GM19351 (cell line): ENCODE measurements around the gene EDNRA.

ENCODE experiments used
- ATAC-seq: cut with Tn5 transposase; IDR thresholded peaks from one replicate; pipeline ENCODE4 v1.9.1; 2021; ENCODE audit warnings: mild to moderate bottlenecking, moderate library complexity; ENCODE audit not compliant: unreplicated experiment

EDNRA gene

GRCh38 chr4:147496500-147496899, 15.6 kb downstream of the EDNRA start:
- ATAC-seq, result no peak

GRCh38 chr4:147498031-147498660, 17.2 kb downstream of the EDNRA start:
- ATAC-seq, result no peak

DNA sequence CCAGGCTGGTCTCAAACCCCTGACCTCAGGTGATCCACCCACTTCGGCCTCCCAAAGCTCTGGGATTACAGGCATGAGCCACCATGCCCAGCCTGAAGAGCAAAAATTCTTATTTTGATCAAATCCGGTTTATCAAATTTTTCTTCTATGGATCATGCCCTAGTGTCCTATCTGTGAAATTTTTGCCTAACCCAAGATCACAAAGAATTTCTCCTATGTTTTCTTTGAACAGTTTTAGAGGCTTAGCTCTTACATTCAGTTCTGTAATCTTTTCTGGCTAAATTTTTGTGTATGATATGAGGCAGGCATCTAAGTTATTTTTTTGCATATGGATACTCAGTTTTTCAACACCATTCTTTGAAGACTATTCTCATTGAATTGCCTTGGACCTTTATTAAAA, 27.4 kb downstream of the EDNRA start:
- no peak for ATAC-seq

GRCh38 chr4:147509386-147509785, 28.5 kb downstream of the EDNRA start:
- ATAC-seq, result no peak

DNA sequence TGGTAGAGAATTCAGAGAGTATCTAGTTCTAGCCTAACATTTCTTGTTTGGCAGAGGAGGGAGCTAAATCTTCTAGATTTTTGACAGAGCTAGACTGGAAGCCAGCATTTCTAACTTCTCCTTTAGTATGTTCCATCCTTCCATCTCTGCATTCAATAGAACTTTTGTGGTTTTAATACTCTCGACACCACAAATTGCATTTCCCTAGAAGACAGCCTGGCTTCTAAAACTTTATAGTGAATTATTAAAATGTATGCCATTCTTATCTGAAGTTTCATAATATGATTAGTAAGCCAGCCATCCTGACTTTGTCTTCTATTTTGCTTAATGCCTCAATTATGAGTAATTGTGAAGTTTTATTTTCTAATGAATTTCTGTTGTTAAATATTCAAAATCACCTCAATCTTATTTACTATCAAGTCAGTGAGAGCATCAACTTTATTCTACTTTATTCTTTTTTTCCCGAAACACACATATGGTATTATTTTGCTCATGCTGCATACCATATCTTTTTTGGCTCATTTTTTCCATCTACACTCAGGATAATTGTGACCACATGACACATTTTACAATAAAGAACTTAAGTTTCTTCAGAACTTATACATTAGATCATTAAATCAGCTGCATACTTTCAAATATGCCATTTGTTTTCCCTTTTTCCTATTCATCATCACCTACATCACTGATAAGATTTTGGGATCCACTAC, 30.2 kb downstream of the EDNRA start:
- ATAC-seq, result no peak

GRCh38 chr4:147513091-147513490, 32.2 kb downstream of the EDNRA start:
- ATAC-seq, result no peak

- ATAC-seq, result no peak
Measured at GRCh38 chr4:147513952-147514351, 33.1 kb downstream of the EDNRA start.

DNA sequence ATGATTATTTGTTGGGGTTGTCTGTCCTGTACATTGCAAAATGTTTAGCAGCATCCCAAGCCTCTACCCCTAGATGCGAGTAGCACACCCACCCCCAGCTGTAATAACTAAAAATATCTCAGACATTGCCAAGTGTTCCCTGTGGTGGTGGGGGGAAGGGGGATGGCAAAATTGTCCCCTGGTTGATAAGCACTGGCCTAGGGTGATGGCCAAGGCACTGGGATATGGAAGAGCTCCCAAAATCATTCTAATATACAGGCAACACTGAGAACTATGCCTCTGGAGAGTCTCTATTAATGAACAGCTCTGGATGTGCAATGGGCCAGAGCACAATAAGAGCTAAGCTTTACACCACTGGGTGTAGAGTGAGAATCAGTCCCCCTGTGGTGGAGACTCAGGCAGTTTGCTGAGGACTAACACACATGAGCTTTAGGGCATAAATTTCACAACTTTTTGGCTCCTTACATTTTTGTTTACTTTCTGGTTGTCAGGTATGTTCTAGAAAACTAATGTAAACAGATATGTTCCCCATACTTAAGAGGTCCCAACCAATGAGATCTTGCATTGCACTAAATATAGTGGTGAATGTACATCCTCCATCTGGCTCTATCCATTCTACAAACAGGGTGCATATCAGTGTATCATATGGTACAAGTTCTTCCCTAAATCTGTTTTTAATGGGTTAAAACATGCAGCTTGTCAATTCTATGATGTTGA, 34.5 kb downstream of the EDNRA start:
- no peak for ATAC-seq

GRCh38 chr4:147516133-147516532, 35.2 kb downstream of the EDNRA start:
- no peak for ATAC-seq

- no peak for ATAC-seq
Measured at GRCh38 chr4:147518086-147518485, 37.2 kb downstream of the EDNRA start.

DNA sequence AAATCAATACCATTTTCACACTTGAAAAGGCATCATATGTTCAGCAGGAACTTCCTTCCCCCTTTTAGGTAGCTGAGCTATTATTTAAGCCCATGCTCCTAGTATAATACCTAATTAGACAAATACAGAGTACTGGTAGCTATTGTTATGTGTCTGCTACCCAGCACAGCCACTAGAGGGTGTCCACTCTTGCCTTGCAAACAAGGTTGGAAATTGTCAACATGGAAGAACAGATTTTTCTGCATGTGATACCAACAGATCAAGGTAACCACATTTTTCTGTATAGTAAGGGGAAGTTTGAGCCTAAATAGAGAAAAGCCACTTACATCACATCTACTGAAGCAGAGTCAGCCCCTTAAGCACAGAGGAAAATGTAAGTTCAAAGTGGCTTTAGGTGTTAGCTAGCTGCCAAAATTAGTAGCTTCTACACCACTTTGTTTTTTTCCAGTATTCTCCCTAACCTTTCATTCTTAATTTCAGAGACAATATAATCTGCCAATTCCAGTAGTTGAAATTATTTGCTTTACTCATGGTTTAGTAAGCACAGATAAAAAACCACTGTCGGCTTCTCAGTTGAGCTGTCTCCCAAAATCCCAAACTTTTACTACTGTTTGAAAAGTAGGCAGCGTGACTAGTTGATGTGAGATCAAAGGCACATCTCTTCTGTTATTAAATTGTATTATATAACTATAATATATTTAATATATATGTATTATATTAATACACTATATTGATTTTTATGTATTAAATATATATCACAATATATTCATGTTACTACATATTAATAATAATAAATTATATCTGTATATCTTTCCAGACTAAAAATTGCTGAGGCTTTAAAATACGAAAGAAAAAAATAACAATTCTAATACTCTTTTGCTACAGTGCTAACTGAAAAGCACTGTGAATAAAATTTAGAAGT, 38.2 kb downstream of the EDNRA start:
- peak; percentile 97 for ATAC-seq

GRCh38 chr4:147524601-147525000, 43.7 kb downstream of the EDNRA start:
- ATAC-seq, result no peak

- ATAC-seq, result no peak
Measured at GRCh38 chr4:147525494-147526271, 44.8 kb downstream of the EDNRA start.

- peak; percentile 69 for ATAC-seq
Measured at GRCh38 chr4:147526272-147526654, 45.4 kb downstream of the EDNRA start.

- no peak for ATAC-seq
Measured at GRCh38 chr4:147528054-147528453, 47.2 kb downstream of the EDNRA start.

GRCh38 chr4:147530134-147530533, 49.2 kb downstream of the EDNRA start:
- no peak for ATAC-seq

GRCh38 chr4:147530723-147531122, 49.8 kb downstream of the EDNRA start:
- ATAC-seq, result no peak

- no peak for ATAC-seq
Measured at GRCh38 chr4:147532896-147533295, 52.0 kb downstream of the EDNRA start.

GRCh38 chr4:147533331-147533730, 52.4 kb downstream of the EDNRA start:
- ATAC-seq, result no peak

- ATAC-seq, result no peak
Measured at GRCh38 chr4:147535124-147535523, 54.2 kb downstream of the EDNRA start.
